ENCODE measurements around the gene LSM12. TPM values are rescaled to one million over a fixed set of nuclear protein-coding genes. Genes with fewer than 3 reads are reported as not detected.
"Not testable (repeated sequence)": the region's sequence is repeated elsewhere in the genome, so short reads cannot be mapped to it uniquely, and the experiment has no call there.

The LSM12 gene
- total RNA-seq, 4 donors from 2014 or later, result 41.3 to 47.2 (median 43.8) TPM

DNA sequence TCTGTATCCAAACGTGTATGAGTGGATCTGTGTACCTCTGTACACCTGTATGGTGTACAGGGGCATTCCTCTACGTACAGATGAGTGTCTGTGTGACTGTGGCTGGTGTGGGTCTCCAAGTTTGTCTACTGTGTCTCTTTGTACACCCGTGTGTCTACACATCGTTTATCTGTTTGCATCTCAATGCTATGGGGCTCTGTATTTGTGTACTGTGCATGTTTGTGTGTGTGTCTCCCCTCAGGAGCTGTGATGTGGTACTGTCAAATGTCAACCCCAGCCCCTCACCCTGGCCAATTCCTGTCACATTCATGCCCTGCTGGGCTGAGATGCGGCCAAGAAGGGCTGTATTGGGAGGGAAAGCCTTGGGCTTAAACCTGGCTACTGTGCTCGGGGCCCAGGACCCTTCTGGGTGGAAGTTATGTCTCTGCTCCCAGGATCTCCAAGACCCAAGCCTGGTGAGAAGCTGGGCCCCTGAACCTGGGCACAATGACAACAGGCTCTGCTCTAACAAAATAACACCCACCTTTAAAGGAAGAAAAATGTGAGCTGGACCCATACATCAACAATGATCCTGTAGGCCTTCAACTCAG is 65.5 kb downstream of the LSM12 start:
- intact Hi-C loops (cut with DNase I), result no loop called here
- no peak for DNase-seq
- TF ChIP-seq CTCF (IDR thresholded peaks at IDR 0.05) (no peak), POLR2A (IDR thresholded peaks at IDR 0.05) (no peak)
- H3K27me3 ChIP-seq, result no peaks in the 10 kb centered on the region
- no peak overlapping the region for H3K27ac ChIP-seq
- no peak overlapping the region for H3K4me3 ChIP-seq (replicated peaks in 1 of 3)
- H3K9me3 ChIP-seq, result no peaks in the 10 kb centered on the region
- WGBS, 2 donors, result 85 to 86% methylated on average over 5 to 6 of the region's 6 CpGs
- peaks cover 15 to 26% of the 10 kb centered on the region in 2 donors for H3K4me1 ChIP-seq
- no peaks in the 10 kb centered on the region for H3K36me3 ChIP-seq

- Histone ChIP-seq H3K9me3 (no peaks in the 10 kb centered on the region), H3K27ac (no peak overlapping the region), H3K27me3 (no peaks in the 10 kb centered on the region), H3K4me1 (peaks cover 8 to 20% of the 10 kb centered on the region in 2 donors), H3K36me3 (no peaks in the 10 kb centered on the region), H3K4me3 (replicated peaks in 1 of 3) (no peak overlapping the region)
- WGBS, 2 donors, result 94 to 95% methylated on average over 12 of the region's 12 CpGs
- intact Hi-C loops (cut with DNase I), result no loop called here
- no peak for DNase-seq
- no peak for TF ChIP-seq CTCF (IDR thresholded peaks at IDR 0.05)
- no peak for TF ChIP-seq POLR2A (IDR thresholded peaks at IDR 0.05)
These were observed 66.2 kb downstream of the LSM12 start for GRCh38 chr17:44000141-44000860.

- Histone ChIP-seq H3K27ac (peak overlapping the region in 1 of 3 donors; percentile 26), H3K4me3 (replicated peaks in 1 of 3) (no peak overlapping the region), H3K36me3 (no peaks in the 10 kb centered on the region), H3K4me1 (peaks cover 6 to 19% of the 10 kb centered on the region in 2 donors), H3K27me3 (no peaks in the 10 kb centered on the region), H3K9me3 (no peaks in the 10 kb centered on the region)
- no peak for DNase-seq
- WGBS, 2 donors, result 85 to 91% methylated on average over 4 of the region's 4 CpGs
- TF ChIP-seq CTCF (IDR thresholded peaks at IDR 0.05), result no peak
- no peak for TF ChIP-seq POLR2A (IDR thresholded peaks at IDR 0.05)
- intact Hi-C loops (cut with DNase I), result no loop called here
These were observed 67.4 kb downstream of the LSM12 start for GRCh38 chr17:43999024-43999423.

DNA sequence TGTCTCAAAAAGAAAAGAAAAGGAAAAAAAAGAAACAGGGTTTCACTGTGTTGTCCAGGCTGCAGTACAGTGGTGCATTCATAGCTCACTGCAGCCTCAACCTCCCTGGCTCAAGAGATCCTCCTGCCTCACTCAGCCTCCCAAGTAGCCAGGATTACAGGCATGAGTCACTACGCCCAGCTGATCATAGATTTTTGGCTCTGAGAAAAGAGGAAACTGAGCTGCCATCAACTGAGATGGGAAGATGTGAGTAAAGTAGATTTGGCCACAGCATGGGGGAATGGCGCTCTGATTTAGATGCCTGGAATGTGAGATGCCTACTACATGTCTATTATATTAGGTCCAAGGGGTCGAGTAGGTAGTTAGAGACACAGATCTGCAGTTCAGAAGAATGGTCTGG is 67.9 kb downstream of the LSM12 start:
- DNase-seq, result no peak
- no peak for TF ChIP-seq CTCF (IDR thresholded peaks at IDR 0.05)
- TF ChIP-seq POLR2A (IDR thresholded peaks at IDR 0.05), result no peak
- 85 to 90% methylated on average over 3 of the region's 3 CpGs for WGBS, 2 donors
- intact Hi-C loops (cut with DNase I), result no loop called here
- Histone ChIP-seq H3K4me3 (replicated peaks in 1 of 3) (no peak overlapping the region), H3K36me3 (no peaks in the 10 kb centered on the region), H3K27me3 (no peaks in the 10 kb centered on the region), H3K4me1 (peaks cover 6 to 19% of the 10 kb centered on the region in 2 donors), H3K9me3 (no peaks in the 10 kb centered on the region), H3K27ac (peak overlapping the region in 1 of 3 donors; percentile 26)

DNA sequence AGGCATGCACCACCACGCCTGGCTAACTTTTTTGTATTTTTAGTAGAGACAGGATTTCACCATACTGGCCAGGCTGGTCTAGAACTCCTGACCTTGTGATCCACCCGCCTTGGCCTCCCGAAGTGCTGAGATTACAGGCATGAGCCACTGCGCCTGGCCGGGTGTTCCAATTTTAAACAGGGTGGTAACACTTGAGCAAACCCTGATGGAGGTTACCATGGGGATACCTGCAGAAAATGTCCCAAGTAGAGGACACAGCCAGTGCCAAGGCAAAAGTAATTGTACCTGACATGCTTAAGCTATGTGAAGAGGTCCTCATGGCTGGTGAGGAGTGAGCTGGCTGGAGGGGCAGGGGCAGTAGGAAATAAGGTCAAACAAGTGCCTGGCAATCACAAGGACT is 69.3 kb downstream of the LSM12 start:
- 44 to 66% methylated on average over 3 to 5 of the region's 5 CpGs for WGBS, 2 donors
- H3K27me3 ChIP-seq; H3K9me3 ChIP-seq; H3K4me3 ChIP-seq (replicated peaks in 1 of 3); H3K36me3 ChIP-seq; intact Hi-C loops (cut with DNase I): not testable (repeated sequence)
- Histone ChIP-seq H3K4me1 (peaks cover 6 to 19% of the 10 kb centered on the region in 2 donors), H3K27ac (peak overlapping the region; percentile 57 to 76 (median 64))
- peak; percentile 85 to 91 for DNase-seq

Measured in thyroid gland (tissue), 4 donors.